HG02610 (cell line): ENCODE measurements around the gene ASIC1.

ENCODE experiments used
- ATAC-seq: cut with Tn5 transposase; IDR thresholded peaks from one replicate; pipeline ENCODE4 v1.9.1; 2021; ENCODE audit warnings: mild to moderate bottlenecking, moderate library complexity; ENCODE audit not compliant: unreplicated experiment

Gene ASIC1

GRCh38 chr12:50060120-50060468 is 2.7 kb downstream of the ASIC1 start:
- ATAC-seq = no peak

DNA sequence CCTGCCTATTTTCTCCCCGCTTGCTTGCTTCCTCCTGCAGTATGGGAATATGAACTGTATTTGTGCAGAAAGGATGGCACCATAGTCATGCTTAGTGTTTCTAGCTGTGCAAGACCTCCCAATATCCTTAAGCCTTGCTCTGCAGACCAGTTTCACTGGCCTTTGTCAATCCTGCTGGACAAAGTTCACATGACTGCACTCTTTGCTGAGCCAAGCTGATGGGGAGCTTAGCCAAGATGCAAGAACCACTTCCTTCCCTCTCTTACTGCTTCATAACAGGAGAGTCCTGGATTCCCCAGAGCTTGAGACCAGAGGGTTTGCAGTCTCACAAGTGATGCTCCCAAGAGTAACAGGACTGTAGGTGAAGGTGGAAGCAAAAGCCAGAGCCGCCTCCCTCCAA is 3.8 kb downstream of the ASIC1 start:
- no peak for ATAC-seq

DNA sequence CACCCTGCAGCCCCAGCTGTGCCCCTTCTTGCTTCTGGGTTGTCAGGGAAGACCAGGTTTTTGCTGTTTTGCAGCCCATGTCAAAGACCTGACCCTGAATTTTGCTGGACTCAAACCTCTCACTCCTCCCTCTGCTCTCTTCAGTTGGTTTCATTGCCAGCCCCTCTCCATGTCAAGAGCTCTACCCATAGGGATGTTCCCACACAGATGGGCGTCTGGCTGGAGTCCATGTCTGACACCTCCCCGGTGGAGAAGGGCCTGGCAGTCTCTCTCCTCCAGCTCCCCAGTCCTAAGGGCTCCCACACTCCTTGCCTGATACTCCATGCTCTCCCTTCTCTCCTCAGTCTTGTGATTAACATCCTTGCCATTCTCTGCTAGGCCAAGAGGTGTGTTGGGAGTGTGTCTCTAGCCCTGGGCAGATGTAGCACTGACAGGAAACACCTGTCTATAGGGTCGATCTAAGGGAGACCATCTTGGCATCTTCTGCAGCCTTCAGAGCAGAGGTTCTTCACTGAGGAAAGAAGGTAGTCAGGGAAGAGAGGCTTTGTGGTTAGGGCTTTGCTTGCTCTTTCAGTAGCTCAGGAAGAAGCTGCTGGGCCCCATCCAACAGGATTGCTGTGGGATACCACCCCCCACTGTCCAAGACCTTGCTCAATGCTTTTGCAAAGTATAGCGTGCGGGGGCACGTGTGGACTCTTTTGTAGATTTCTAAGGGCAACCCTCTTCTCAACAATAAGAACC is 4.7 kb downstream of the ASIC1 start:
- no peak for ATAC-seq

GRCh38 chr12:50062728-50063460 is 5.5 kb downstream of the ASIC1 start:
- no peak for ATAC-seq

GRCh38 chr12:50065726-50066310 is 8.4 kb downstream of the ASIC1 start:
- ATAC-seq = no peak

GRCh38 chr12:50066402-50066801 is 9.0 kb downstream of the ASIC1 start:
- ATAC-seq = no peak

DNA sequence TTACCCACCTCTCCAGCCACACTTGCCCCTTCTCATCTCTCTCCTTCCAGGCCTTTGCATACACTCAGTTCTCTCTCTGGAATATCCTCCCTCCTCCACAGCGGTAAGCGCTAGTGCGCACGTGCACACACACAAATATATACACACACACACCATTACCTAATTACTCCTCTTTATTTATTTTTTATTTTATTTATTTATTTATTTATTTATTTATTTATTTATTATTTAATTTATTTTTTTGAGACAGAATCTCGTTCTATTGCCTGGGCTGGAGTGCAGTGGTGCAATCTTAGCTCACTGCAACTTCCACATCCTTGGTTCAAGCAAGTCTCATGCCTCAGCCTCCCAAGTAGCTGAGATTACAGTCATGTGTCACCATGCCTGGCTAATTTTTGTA is 11.7 kb downstream of the ASIC1 start:
- ATAC-seq = no peak

DNA sequence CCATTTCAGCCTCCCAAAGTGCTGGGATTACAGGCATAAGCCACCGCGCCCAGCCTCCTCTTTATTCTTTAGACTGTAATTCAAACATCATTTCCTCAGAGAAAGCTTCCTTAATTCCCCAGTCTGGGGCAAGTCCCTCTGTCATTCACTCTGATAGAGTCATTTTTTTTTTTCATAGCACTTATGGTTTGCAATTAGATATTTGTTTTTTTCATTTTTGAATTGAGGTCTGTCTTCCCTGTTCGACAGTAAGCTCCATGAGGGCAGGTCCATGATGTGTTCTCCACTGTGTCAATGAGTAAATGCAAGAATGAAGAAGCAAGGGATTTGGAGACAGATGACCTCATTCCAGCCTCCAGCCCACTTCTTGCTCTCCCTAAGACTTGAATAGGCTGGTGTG is 12.1 kb downstream of the ASIC1 start:
- ATAC-seq = no peak

DNA sequence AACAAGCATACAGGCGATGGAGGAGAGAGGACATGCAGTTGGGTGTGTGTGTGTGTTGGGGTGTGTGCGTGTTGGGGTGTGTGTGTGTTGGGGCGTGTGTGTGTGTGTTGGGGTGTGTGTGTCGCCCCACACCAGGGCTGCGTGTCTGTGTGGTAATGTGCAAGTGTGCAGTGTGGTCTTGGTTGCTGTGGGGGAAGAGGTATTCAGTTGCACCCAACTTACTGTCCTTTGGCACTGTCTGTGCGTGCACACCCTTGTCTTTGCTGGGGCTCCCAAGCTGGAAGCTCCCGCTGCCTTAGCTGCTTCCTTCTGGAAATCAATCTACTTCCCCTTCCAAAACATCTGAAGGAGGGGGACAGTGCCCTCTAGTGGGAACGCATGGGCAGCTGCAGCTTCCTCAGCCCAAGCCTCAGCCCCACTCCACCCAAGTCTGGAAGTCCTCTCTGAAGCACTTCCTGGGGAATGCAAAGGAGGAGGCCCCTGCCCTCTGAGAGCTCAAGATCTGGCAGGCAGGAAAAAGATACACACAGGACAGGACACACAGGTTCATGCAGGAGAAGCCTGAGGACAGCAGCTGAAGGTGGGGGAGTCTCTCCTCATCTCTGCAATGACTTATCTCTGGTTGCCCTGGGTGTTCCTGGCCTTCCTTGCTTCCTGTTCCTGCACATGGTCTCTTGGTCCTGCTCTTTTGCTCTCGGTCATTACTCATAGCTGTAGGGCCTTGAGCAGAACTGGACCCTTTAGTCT is 13.1 kb downstream of the ASIC1 start:
- no peak for ATAC-seq

DNA sequence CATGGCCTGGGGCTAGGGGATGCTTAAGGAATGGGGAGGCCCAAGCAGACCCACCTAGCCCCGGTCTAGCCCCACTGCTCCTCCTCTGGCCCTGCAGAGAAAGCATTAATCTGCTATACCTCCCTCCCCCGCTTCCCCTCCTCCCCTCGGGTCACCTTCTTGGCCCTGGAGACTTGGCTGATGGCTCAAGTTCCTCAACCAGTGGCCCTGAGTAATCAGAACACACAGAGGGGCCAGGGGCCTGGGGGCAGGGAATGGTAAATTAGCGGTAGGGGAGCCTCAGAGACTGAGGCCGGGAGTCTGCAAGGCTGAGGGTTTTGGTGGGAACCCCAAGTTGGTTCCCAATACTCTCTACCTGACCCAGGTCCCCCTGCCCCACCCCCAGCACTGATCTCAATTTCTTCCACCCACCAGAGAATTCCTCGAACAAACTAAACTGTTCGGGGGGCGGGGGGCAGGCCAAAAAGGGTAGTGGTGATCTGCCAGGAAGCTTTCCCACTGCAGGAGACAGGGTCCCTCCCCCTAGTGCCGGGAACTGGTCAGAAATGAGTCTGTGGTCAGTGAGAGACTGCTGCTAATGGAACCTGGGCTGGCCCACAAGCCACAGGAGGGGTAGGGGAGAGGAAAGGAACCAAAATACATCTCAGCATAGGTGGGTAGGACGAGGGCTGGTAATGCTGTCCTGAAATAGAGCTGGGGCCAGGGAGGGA is 15.0 kb downstream of the ASIC1 start:
- ATAC-seq = no peak

- ATAC-seq = no peak
Observed at GRCh38 chr12:50073206-50073605, 15.8 kb downstream of the ASIC1 start.

DNA sequence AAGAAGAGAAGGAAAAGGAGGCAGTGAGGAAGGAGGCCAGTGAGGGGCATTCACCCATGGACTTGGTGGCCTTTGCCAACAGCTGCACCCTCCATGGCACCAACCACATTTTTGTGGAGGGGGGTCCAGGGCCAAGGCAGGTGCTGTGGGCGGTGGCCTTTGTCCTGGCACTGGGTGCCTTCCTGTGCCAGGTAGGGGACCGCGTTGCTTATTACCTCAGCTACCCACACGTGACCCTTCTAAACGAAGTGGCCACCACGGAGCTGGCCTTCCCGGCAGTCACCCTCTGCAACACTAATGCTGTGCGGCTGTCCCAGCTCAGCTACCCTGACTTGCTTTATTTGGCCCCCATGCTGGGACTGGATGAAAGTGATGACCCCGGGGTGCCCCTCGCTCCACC is 16.3 kb downstream of the ASIC1 start:
- no peak for ATAC-seq

- peak; percentile 78 for ATAC-seq
Observed at GRCh38 chr12:50074936-50075807, 17.8 kb downstream of the ASIC1 start.

GRCh38 chr12:50075808-50076170 is 18.4 kb downstream of the ASIC1 start:
- ATAC-seq = no peak

DNA sequence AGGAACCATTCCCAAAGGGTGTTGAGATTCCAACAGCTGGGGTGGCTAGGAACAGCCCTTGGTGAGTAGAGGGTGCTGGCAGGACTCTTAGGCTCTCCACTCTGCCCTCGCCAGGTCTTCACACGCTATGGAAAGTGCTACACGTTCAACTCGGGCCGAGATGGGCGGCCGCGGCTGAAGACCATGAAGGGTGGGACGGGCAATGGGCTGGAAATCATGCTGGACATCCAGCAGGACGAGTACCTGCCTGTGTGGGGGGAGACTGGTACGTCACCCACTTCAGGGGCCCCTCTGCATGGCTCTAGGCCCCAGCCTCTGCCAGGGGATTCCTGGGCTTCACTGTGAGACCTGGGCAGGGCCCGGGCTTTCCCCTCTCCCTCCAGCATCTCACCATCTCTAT is 19.7 kb downstream of the ASIC1 start:
- no peak for ATAC-seq

DNA sequence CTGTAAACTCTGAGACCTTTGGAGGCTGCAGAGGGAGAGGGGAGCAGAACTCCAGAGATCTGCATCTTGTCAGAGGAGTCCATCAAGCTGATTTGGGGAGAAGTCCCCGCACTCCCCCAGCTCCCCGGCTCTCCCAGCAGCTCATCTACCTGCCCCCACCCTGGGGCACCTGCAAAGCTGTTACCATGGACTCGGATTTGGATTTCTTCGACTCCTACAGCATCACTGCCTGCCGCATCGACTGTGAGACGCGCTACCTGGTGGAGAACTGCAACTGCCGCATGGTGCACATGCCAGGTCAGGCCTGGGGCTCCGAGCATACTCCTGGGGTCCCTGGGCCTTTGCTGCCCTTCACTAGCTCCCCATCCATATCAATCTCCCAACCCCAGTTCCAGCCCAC is 20.9 kb downstream of the ASIC1 start:
- no peak for ATAC-seq

DNA sequence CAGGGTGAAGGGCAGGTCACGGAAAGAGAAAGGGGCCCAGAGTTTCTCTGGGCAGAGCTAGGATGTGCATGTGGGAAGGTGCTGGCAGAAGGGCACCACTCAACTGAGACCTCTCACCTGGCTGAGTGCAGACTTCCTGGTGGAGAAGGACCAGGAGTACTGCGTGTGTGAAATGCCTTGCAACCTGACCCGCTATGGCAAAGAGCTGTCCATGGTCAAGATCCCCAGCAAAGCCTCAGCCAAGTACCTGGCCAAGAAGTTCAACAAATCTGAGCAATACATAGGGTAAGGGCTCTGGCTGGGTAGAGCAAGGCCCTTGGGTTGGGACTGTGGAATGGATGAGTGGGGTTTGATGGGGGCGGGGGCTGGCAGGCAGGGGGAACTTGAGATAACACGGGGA is 22.4 kb downstream of the ASIC1 start:
- no peak for ATAC-seq

- no peak for ATAC-seq
Observed at GRCh38 chr12:50081096-50081808, 23.9 kb downstream of the ASIC1 start.

- ATAC-seq = no peak
Observed at GRCh38 chr12:50082644-50083043, 25.2 kb downstream of the ASIC1 start.
